ENCODE data around the gene CD7.

CD7 gene

GRCh38 chr17:82346342-82347300 lies 29.2 kb upstream of the CD7 start:
- no peak for DNase-seq (ENCODE audit: low read depth)

GRCh38 chr17:82345151-82345976 lies 28.0 kb upstream of the CD7 start:
- DNase-seq (ENCODE audit: low read depth) = no peak

DNA sequence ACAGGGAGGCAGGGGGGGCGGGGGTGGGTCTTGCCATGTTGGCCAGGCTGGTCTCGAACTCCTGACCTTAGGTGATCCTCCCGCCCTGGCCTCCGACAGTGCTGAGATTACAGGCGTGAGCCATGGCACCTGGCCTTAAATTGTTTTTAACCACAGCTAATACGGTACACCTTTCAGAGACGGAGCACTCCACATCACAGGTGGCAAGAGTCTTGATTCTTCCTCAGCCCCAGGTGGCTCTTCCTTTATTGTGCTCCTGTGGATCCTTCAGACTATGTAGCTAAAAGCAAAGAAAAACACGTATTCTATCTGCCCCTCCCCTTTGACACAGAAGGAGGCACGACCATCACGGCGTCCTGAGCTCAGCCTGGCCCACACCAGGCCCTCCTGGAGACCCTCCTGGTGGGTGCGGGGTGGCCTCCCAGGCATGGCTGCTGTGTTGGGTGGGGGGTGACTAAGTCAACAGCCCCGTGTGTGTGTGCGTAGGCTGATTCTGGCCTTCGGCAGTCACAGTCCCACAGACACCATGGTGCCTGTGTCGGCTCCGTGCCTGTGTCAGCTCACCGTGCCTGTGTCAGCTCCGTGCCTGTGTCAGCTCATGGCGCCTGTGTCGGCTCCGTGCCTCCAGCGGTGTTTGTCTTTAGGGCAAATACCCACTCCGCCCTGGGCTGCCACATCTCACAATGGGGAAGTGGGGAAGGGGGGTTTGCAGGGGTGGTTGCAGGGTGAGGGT lies 26.9 kb upstream of the CD7 start:
- no peak for DNase-seq (ENCODE audit: low read depth)

- no peak for DNase-seq (ENCODE audit: low read depth)
These were observed 26.2 kb upstream of the CD7 start for GRCh38 chr17:82343560-82343959.

DNA sequence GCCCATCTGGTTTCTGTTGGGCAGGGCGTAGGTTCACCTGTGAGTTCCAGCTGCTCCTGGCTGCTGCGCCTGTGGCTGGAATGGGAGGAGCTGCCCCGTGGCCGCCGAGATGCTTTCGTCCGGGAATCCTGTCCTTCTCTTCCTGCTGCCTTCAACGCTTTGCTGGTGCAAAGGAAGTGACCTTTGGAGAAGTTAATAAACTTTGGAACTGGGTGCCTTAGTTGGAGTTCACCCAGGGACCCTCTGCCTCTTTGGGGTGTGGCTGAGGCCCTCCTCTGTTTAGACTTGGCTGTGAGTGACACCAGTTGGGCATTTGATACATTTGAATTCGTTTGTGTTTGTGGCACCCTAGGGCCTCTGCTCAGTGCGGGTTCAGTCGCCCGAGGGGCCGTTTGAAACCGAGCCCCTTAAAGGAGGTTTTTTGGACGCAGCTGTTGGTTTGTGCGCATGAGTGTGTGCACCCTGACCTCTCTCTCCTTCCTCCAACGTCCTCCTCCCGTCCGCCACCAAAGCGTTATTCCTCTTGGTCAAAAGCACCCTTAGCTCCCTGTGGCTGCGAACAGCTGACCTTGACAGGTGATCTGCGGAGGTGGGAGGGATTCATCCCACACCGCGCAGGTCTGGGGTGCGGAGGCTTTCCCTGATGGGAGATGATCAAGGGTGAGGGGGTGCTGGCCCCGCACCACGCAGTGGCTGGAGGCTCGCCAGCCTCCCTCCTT lies 25.1 kb upstream of the CD7 start:
- DNase-seq (ENCODE audit: low read depth) = no peak

DNA sequence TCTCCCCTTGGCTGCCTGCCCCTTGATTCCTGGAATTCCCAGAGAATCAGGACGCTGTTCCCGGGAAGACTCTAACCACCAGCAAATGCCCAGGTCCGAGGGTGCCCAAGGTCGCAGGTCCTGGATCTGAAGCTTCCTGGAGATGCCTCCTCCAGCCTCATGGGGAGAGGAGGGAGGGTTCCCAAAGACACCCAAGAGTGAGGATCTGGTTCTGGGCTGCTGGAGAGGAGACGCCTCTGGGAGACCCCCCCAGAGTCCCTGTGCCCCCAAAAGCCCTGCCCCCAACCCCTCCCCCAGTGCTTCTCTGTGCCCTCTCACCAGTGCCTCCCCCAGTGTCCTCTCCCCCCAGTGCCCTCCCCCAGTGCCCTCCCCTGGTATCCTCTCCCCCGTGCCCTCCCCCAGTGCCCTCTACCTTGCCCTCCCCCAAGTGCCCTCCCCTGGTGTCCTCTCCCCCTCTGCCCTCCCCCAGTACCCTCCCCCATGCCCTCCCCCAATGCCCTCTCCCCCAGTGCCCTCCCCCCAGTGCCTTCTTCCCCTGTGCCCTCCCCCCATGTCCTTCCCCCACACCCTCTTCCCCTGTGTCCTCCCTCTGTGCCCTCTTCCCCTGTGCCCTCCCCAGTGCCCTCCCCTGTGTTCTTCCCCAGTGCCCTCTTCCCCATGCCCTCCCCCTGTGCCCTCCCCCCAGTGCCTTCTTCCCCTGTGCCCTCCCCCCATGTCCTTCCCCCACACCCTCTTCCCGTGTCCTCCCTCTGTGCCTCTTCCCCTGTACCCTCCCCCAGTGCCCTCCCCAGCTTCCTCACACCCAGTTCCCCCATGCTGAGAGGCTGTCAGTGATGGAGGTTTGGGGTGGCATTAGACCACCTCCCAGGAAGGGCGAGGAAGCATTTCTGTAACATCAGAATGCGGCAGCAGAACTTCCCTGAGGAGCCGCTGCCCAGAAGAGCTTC lies 22.5 kb upstream of the CD7 start:
- DNase-seq (ENCODE audit: low read depth) = no peak

GRCh38 chr17:82338858-82339633 lies 21.6 kb upstream of the CD7 start:
- no peak for DNase-seq (ENCODE audit: low read depth)

- DNase-seq (ENCODE audit: low read depth) = no peak
These were observed 17.4 kb upstream of the CD7 start for GRCh38 chr17:82334622-82335394.

GRCh38 chr17:82334204-82334621 lies 16.8 kb upstream of the CD7 start:
- no peak for DNase-seq (ENCODE audit: low read depth)

- no peak for DNase-seq (ENCODE audit: low read depth)
These were observed 16.1 kb upstream of the CD7 start, which contains the start of gene SECTM1 for GRCh38 chr17:82333279-82334171. SECTM1 (minus strand) TSS chr17:82333766; CDS start chr17:82327240, 6,526 bp downstream.

DNA sequence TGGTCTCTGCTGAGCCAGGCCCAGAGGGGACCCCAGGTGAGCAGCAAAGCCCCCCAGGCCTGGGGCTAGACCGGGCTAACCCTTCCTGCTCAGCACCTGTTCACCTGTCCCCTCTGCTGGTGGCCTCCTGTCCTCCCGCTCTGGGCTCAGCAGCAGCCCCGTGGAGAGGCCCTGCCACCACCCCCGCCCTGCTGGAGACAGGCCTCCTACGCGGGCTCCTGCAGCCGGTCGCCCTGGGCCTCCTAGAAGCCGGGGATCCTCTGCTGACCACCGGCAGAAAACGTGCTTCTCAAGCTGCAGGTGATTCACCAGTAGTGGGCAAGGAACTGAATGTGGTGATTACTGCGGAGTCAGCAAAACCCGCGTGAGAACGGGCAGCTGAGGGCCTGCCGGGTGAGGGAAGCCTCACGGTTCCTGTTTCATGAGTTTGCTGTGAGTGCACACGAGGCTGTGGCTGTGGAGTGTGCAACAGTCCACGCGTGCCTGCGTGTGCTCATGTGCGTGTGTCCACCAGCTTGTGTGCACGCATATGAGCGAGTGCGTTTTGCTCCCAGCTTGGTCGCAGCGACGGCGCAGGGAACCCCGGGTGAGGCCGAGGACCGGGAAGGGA lies 15.4 kb upstream of the CD7 start:
- DNase-seq (ENCODE audit: low read depth) = no peak

DNA sequence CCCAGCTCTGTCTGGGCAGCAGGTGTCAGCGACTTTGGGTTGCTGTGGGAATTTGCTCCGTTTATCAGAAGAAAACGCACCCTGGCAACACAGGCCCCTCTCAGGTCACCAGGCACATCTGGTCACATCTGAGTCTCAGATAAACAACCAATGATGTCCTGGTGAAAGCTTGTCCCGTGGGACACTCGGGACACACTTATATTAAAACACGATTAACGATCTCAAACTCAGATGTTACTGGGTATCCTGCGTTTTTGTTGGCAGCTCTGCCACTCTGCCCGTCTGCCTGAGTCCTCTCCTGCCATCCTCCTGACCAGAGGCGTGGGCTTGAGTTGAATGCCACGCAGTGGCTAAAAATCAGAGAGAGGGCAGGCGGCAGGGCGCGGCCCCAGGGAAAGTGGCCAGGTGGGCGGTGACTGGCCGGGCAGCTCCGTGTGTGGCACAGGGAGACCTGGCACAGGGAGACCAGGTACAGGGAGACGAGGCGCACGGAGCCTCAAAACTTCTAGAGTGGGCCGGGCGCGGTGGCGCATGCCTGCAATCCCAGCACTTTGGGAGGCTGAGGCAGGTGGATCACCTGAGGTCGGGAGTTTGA lies 14.0 kb upstream of the CD7 start:
- DNase-seq (ENCODE audit: low read depth) = no peak

DNA sequence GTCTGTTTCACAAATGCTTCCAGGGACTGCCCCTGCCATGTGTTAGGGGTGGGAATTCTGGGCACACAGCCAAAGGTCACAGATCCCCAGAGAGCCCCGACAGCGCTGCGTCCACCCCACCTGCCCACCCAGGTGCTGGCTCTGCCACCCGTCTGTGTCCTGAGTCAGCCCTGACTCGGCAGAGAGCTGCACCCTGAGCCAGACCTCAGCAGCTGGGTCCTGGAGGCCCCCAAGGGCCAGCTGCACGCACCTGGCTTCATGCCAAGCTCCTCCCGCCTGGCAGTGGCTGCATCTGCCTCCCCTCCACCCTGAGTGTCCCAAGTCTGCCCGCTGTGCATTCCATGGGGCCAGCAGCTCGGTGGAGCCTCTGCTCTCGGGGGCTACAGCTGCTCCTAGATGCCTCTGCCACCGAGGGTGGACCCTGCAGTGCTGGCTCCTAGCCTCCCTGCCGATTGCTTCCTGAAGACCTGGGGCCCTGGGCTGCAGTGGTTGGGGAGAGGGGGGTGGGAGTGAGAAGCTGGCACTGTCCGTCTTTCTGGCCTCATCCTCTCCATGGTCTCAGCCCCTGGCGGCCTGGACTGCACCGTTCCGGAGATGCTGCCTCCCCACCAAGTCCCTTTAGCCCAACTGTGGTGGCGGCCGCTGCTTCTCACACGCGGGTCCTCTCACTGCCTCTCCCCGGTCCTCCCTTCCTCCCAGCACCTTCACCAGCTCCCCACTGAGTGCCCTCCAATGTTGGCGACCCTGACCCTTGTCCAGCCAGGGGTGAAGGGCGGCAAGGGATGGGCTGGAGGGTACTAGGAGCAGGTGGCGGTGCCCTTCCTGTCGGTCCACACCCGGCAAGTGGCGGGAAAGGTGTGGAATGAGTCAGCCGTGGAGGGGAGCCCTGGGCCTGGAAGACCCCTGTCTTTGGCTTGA lies 13.2 kb upstream of the CD7 start:
- DNase-seq (ENCODE audit: low read depth) = no peak

DNA sequence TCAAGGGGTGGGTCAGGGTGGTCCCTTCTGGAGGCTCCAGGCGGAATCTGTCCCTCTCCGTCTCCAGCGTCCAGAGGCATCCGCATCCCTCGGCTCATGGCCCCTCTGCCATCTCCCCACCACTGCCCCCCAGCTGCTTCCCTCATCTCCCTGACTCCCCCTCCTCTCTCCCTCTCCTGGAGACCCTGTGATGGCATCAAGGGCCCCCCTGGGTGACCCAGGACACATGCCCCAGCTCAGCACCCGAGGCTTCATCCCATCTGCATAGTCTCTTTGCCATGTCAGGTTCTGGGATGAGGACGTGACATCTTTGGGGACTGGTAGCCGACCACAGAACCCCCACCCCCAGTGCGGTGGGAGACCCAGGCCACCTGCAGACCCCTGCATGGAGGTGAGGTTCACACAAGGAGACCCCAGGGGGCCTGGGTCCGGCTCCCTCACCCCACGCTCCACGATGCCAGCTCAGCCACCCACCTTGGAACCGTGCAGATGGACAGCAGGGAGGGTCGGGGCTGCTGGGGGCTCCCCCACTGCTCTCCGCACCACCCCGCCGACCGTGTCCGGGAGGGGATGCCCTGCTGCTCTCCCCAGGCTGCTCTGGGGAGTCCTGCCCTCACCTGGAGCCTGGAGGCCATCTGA lies 12.4 kb upstream of the CD7 start:
- no peak for DNase-seq (ENCODE audit: low read depth)

GRCh38 chr17:82328994-82329507 lies 11.6 kb upstream of the CD7 start:
- no peak for DNase-seq (ENCODE audit: low read depth)

All from stimulated activated CD8-positive, alpha-beta memory T cell treated with anti-CD3 and anti-CD28 coated beads, Interleukin-12 subunit alpha, Interleukin-12 subunit beta, amount 100 ng/mL, for 1 hour (primary cell).